Measurements from ENCODE around the gene POU2F3. TPM values are rescaled to one million over a fixed set of nuclear protein-coding genes. Genes with fewer than 3 reads are reported as not detected.

Gene POU2F3
- total and polyA plus RNA-seq, 2 experiments from 2014 or later, result not detected

DNA sequence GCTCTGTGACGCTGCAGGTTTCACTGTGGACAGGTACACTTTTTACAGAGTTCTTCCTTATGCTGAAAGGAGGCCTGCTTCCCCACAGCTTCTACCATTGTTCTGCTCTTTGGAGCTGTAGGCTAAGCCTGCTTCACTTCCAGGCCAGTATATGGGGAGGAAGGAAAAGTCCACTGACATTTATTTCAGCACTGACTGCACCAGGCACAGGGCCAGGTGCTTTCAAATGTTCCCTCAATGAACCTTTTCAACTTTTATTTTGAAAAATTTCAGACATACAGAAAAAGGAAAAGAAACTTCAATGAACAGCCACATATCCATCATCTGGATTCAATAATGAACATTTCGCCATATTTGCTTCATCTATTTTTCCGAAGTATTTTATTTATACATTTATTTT, 22.0 kb downstream of the POU2F3 start:
- H3K4me3 ChIP-seq, result no peak overlapping the region
- H3K9me3 ChIP-seq (ENCODE audit: low read depth), result no peaks in the 10 kb centered on the region
- no peak for DNase-seq (ENCODE audit: low spot score)
- H3K36me3 ChIP-seq (replicated peaks; ENCODE audit: insufficient read depth, low read depth), result no peaks in the 10 kb centered on the region
- H3K27me3 ChIP-seq, result peaks cover 21% of the 10 kb centered on the region
- H3K4me2 ChIP-seq, result no peak overlapping the region
- H2AFZ ChIP-seq, result no peak overlapping the region
- WGBS (ENCODE audit: low lambda C conversion rate, missing lambda C conversion rate), result 70% methylated on average over 3 of the region's 3 CpGs
- H3K4me1 ChIP-seq (ENCODE audit: insufficient read depth), result no peaks in the 10 kb centered on the region
- no peaks in the 10 kb centered on the region for H3K9me2 ChIP-seq (replicated peaks; ENCODE audit: insufficient read depth)
- no peaks in the 10 kb centered on the region for H4K20me1 ChIP-seq (ENCODE audit: insufficient read depth, poor library complexity, severe bottlenecking)
- TF ChIP-seq EZH2 (IDR thresholded peaks at IDR 0.05; ENCODE audit: borderline replicate concordance), result no peak
- no peak for TF ChIP-seq EZH2phosphoT487 (IDR thresholded peaks at IDR 0.05; ENCODE audit: low read depth, severe bottlenecking, unreplicated experiment)
- no peak for TF ChIP-seq CTCF (IDR thresholded peaks at IDR 0.05; ENCODE audit: poor library complexity)
- no peaks in the 10 kb centered on the region for H3K79me2 ChIP-seq
- H3K27ac ChIP-seq, result no peak overlapping the region

DNA sequence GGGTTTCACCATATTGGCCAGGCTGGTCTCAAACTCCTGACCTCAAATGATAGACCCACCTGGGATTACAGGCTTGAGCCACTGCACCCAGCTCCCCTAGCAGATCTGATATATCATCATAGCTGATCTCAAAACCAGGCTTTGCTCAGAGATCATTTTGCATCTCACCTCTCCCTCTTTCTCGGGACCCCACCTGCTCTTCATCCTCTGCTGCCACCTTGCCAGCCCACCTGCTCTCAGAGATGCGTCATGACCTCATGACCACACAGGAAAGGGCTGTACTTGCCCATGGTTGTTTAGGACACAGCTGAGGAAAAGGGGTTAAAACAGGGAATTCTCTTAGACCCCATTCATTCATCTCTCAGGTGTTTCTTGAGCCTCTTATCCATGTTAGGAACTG, 27.4 kb downstream of the POU2F3 start:
- Histone ChIP-seq H3K9me3 (ENCODE audit: low read depth) (no peaks in the 10 kb centered on the region), H3K9me2 (replicated peaks; ENCODE audit: insufficient read depth) (no peaks in the 10 kb centered on the region), H3K36me3 (replicated peaks; ENCODE audit: insufficient read depth, low read depth) (no peaks in the 10 kb centered on the region), H3K27ac (no peak overlapping the region), H3K4me1 (ENCODE audit: insufficient read depth) (no peaks in the 10 kb centered on the region), H3K27me3 (peaks cover 2% of the 10 kb centered on the region), H4K20me1 (ENCODE audit: insufficient read depth, poor library complexity, severe bottlenecking) (no peaks in the 10 kb centered on the region), H3K4me2 (no peak overlapping the region), H2AFZ (no peak overlapping the region), H3K79me2 (no peaks in the 10 kb centered on the region), H3K4me3 (no peak overlapping the region)
- no peak for DNase-seq (ENCODE audit: low spot score)
- TF ChIP-seq EZH2 (IDR thresholded peaks at IDR 0.05; ENCODE audit: borderline replicate concordance), result no peak
- TF ChIP-seq EZH2phosphoT487 (IDR thresholded peaks at IDR 0.05; ENCODE audit: low read depth, severe bottlenecking, unreplicated experiment), result no peak
- TF ChIP-seq CTCF (IDR thresholded peaks at IDR 0.05; ENCODE audit: poor library complexity), result no peak
- 93% methylated on average over 2 of the region's 2 CpGs for WGBS (ENCODE audit: low lambda C conversion rate, missing lambda C conversion rate)

DNA sequence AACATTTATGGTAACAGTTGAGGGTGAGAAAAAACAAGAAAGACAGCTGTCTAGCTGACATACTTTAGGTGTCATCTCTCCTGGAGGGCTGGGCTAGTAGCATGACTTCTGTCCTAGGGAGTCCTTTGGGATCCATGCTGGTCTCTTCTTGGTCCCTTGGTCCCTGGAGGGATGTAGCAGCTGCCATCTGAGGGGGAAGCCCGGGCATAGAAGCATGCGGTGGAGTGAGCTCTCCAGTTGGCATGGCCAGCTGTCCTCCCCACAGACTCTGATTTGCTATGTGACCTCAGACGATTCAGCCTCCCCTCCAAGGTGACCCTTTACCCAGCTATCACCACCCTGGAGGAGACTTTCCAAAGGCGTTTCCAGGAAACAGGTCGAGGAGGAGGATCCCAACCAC, 28.7 kb downstream of the POU2F3 start:
- Histone ChIP-seq H4K20me1 (ENCODE audit: insufficient read depth, poor library complexity, severe bottlenecking) (no peaks in the 10 kb centered on the region), H3K4me2 (no peak overlapping the region), H3K27ac (no peak overlapping the region), H3K9me2 (replicated peaks; ENCODE audit: insufficient read depth) (no peaks in the 10 kb centered on the region), H3K9me3 (ENCODE audit: low read depth) (no peaks in the 10 kb centered on the region), H3K27me3 (peaks cover 2% of the 10 kb centered on the region), H2AFZ (no peak overlapping the region), H3K36me3 (replicated peaks; ENCODE audit: insufficient read depth, low read depth) (no peaks in the 10 kb centered on the region), H3K4me3 (no peak overlapping the region), H3K79me2 (no peaks in the 10 kb centered on the region), H3K4me1 (ENCODE audit: insufficient read depth) (no peaks in the 10 kb centered on the region)
- no peak for DNase-seq (ENCODE audit: low spot score)
- TF ChIP-seq EZH2 (IDR thresholded peaks at IDR 0.05; ENCODE audit: borderline replicate concordance), result no peak
- TF ChIP-seq EZH2phosphoT487 (IDR thresholded peaks at IDR 0.05; ENCODE audit: low read depth, severe bottlenecking, unreplicated experiment), result no peak
- no peak for TF ChIP-seq CTCF (IDR thresholded peaks at IDR 0.05; ENCODE audit: poor library complexity)
- 95% methylated on average over 5 of the region's 5 CpGs for WGBS (ENCODE audit: low lambda C conversion rate, missing lambda C conversion rate)

GRCh38 chr11:120270386-120270785, 30.4 kb downstream of the POU2F3 start:
- H3K4me3 ChIP-seq, result no peak overlapping the region
- H2AFZ ChIP-seq, result no peak overlapping the region
- no peak overlapping the region for H3K4me2 ChIP-seq
- H3K9me3 ChIP-seq (ENCODE audit: low read depth), result no peaks in the 10 kb centered on the region
- no peaks in the 10 kb centered on the region for H3K9me2 ChIP-seq (replicated peaks; ENCODE audit: insufficient read depth)
- no peaks in the 10 kb centered on the region for H3K36me3 ChIP-seq (replicated peaks; ENCODE audit: insufficient read depth, low read depth)
- 90% methylated on average over 1 of the region's 1 CpG for WGBS (ENCODE audit: low lambda C conversion rate, missing lambda C conversion rate)
- H3K79me2 ChIP-seq, result no peaks in the 10 kb centered on the region
- no peaks in the 10 kb centered on the region for H3K4me1 ChIP-seq (ENCODE audit: insufficient read depth)
- TF ChIP-seq EZH2phosphoT487 (IDR thresholded peaks at IDR 0.05; ENCODE audit: low read depth, severe bottlenecking, unreplicated experiment), result no peak
- no peak for TF ChIP-seq CTCF (IDR thresholded peaks at IDR 0.05; ENCODE audit: poor library complexity)
- no peak for TF ChIP-seq EZH2 (IDR thresholded peaks at IDR 0.05; ENCODE audit: borderline replicate concordance)
- no peak overlapping the region for H3K27ac ChIP-seq
- H3K27me3 ChIP-seq, result peaks cover 2% of the 10 kb centered on the region
- no peaks in the 10 kb centered on the region for H4K20me1 ChIP-seq (ENCODE audit: insufficient read depth, poor library complexity, severe bottlenecking)
- no peak for DNase-seq (ENCODE audit: low spot score)
